IPS-11a (cell line): ENCODE results near the gene TNIP3.
"Not testable (repeated sequence)": the region's sequence is repeated elsewhere in the genome, so short reads cannot be mapped to it uniquely, and the experiment has no call there.

Experiments
- H3K4me3 ChIP-seq: one replicate; pipeline ENCODE4 v1.5.1; 2013; ENCODE audit warnings: low read depth, low read length, control low read depth

TNIP3 gene

GRCh38 chr4:121164291-121164690 lies at the start of gene TNIP3:
Gene TNIP3, minus strand, starts transcription at chr4:121164321. Its CDS starts 196 bp downstream, at chr4:121164125.
- no peak within 1 kb of the TSS for H3K4me3 ChIP-seq

GRCh38 chr4:121212806-121213205 lies 48.7 kb upstream of the TNIP3 start:
- no peak overlapping the region for H3K4me3 ChIP-seq

- no peak overlapping the region for H3K4me3 ChIP-seq
These were observed 45.0 kb upstream of the TNIP3 start for GRCh38 chr4:121209171-121209570.

GRCh38 chr4:121208244-121209007 lies 44.3 kb upstream of the TNIP3 start:
- no peak overlapping the region for H3K4me3 ChIP-seq

GRCh38 chr4:121205777-121206176 lies 41.7 kb upstream of the TNIP3 start:
- not testable (repeated sequence) for H3K4me3 ChIP-seq

- H3K4me3 ChIP-seq: no peak overlapping the region
These were observed 36.8 kb upstream of the TNIP3 start for GRCh38 chr4:121200795-121201472.

GRCh38 chr4:121199742-121200561 lies 35.8 kb upstream of the TNIP3 start:
- no peak overlapping the region for H3K4me3 ChIP-seq

- no peak overlapping the region for H3K4me3 ChIP-seq
These were observed 34.1 kb upstream of the TNIP3 start for GRCh38 chr4:121198251-121198650.

GRCh38 chr4:121195649-121196048 lies 31.5 kb upstream of the TNIP3 start:
- no peak overlapping the region for H3K4me3 ChIP-seq

GRCh38 chr4:121192480-121192879 lies 28.4 kb upstream of the TNIP3 start:
- H3K4me3 ChIP-seq: no peak overlapping the region

- H3K4me3 ChIP-seq: no peak overlapping the region
These were observed 27.9 kb upstream of the TNIP3 start for GRCh38 chr4:121192013-121192412.

GRCh38 chr4:121191361-121191760 lies 27.2 kb upstream of the TNIP3 start:
- no peak overlapping the region for H3K4me3 ChIP-seq

- no peak overlapping the region for H3K4me3 ChIP-seq
These were observed 26.3 kb upstream of the TNIP3 start for GRCh38 chr4:121190389-121190788.

- no peak overlapping the region for H3K4me3 ChIP-seq
These were observed 25.4 kb upstream of the TNIP3 start for GRCh38 chr4:121189326-121190215.

GRCh38 chr4:121187206-121187605 lies 23.1 kb upstream of the TNIP3 start:
- no peak overlapping the region for H3K4me3 ChIP-seq

GRCh38 chr4:121185960-121186359 lies 21.8 kb upstream of the TNIP3 start:
- no peak overlapping the region for H3K4me3 ChIP-seq

GRCh38 chr4:121183989-121184388 lies 19.9 kb upstream of the TNIP3 start:
- H3K4me3 ChIP-seq: no peak overlapping the region

GRCh38 chr4:121183361-121183760 lies 19.2 kb upstream of the TNIP3 start:
- H3K4me3 ChIP-seq: no peak overlapping the region

GRCh38 chr4:121182296-121182695 lies 18.2 kb upstream of the TNIP3 start:
- no peak overlapping the region for H3K4me3 ChIP-seq

- no peak overlapping the region for H3K4me3 ChIP-seq
These were observed 17.4 kb upstream of the TNIP3 start for GRCh38 chr4:121181493-121181892.

GRCh38 chr4:121180558-121180957 lies 16.4 kb upstream of the TNIP3 start:
- H3K4me3 ChIP-seq: no peak overlapping the region
